GM18868 (cell line): ENCODE results near the gene SCYL3.
"Not testable (repeated sequence)": the region's sequence is repeated elsewhere in the genome, so short reads cannot be mapped to it uniquely, and the experiment has no call there.

ENCODE experiments used
- ATAC-seq: cut with Tn5 transposase; IDR thresholded peaks from one replicate; pipeline ENCODE4 v1.9.1; 2021; ENCODE audit warnings: mild to moderate bottlenecking, moderate library complexity; ENCODE audit not compliant: unreplicated experiment

The SCYL3 gene

DNA sequence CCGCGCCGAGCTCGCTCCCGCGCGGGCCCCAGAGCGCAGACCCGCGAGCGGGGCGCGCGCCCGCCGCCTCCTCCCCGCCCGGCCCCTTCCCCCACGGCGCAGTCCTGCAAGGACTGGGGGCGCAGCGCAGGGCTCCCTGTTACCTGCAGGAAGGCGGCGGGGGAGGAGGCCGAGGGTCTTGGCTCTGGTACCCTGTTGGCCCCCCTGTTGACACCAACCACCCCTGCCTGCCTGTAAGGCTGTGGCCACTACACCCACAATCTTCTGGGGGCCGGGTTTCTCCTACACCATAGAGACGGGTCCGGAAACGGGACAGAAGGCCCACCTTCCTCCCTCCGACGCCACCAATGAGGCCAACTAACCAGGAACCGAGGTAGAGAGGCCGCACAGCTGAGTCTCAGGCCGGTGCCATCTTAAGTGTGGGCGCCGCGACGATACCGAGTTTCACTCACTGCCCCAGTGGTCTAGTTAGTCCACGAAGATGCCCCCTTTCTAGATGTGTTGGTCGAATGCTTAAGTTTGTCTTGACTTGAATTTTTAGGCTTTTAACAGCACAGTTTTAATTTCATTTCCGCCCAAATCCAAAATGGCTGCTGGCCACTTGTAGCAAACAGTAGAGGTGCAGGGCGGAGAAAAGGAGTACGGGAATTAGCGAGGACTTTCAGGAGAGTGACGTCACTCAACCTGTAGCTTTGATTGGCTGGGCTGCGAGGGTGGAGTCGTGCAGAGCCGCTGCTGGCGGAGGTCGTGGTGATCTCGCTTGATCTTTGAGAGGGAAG is at the start of gene SCYL3:
SCYL3 (minus strand) TSS at position 252 of the 779 bp plus-strand sequence. CDS start 5,056 bp downstream, outside the sequence.
- peak; percentile 80 for ATAC-seq

DNA sequence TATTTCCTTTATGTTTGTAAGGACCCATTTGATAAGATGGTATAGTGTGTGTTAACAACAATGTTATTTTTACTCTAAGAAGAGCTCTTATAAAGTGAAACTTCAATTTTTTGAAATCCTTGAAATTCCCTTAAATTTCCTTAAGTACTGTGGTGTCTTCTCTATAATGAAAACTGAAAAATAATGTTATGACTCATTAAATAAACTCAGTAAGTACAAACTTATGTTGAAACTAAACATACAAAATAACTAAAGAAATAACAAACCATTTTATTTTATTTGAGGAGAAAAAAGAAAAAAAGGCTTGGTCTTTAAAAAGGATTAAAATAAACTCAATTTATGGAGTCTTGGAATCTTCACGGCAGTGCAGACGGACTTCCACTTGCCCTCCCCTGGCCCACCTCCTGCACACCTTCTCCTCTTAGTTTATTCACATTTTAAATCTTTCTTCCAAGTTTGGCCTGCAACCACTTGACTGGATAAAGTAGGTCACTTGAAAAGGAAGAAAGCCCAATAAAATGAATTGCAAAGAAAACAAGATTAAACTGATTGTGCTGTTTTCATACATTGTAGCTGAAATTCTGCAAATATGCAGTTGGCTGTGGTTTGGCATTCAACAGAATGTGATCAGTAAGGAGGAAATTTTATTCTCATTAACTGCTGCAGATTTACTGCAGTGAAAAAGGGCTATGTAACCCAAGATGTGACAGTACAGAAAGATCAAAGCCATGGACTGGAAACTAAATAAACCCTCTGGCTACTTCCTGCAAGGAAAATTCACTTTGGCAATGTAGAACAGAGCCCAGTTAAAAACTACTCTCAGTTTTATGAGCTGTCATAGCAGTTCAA is 48.5 kb upstream of the SCYL3 start:
- ATAC-seq, result no peak

- no peak for ATAC-seq
Measured at GRCh38 chr1:169933984-169934725, 40.5 kb upstream of the SCYL3 start.

DNA sequence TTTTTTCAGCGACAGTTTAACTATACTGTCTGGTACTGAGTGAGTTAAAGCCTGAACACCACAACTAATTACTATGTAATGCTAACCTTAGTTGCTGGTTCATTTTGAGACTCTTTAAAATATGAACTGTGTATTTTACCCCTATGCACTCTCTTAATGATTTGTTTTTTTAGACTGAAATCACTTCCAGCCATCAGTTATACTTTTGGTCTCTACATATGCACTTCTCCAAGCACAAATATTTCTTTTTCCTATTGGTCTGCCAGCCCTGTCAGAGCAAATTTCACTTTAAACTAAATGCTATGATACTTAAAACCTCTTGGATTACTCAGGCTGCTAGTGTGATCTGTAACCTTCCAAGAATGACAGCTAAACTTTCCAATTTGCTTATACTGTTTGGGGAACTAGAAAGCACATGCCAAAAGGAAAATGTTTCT is 38.1 kb upstream of the SCYL3 start:
- ATAC-seq, result no peak

DNA sequence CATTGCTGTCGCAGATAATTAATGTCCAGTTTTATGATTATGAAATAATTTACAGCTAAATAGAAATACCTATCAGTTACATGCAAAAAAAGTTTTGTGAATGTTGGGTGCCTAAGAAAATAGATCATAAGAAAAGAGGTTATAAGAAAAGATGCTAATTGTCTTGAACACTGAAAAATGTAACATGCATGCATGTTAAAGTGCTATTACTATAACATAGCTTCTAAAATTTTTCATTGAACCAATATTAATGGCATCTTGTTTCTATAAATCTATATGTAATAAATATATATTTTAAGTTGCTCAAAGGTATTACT is 35.5 kb upstream of the SCYL3 start:
- ATAC-seq, result no peak

DNA sequence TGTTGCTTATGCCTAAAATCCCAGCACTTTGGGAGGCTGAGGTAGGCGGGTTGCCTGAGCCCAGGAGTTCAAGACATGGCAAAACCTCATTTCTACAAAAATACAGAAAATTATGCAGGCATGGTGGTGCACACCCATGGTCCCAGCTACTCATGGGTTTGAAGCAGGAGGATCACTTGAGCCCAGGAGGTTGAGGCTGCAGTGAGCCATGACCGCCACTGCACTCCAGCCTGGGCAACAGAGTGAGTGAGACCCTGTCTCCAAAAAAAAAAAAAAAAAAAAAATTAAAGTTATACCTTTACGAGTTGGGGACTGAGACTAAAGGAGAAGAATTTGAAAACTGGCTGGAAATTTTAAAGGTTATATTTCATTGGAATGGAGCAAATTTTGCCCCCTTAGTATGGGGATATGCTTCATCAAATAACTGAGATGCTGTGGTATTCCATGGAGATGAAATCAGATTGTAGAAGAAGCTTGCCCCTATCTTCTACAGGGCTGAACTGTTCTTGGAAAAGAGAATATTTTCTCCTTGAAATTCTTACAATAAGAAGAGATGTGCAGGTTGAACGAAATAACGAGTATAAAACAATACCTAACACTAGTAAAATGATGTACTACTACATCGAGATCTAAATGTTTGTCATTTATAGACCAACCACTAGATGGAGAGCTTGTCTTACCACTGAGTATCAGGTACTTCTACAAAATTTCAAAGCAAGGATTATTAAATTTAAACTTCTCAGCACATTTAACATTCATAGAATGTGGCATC is 34.9 kb upstream of the SCYL3 start:
- peak; percentile 49 for ATAC-seq

GRCh38 chr1:169925505-169926482 is 32.1 kb upstream of the SCYL3 start:
- ATAC-seq, result peak; percentile 95

DNA sequence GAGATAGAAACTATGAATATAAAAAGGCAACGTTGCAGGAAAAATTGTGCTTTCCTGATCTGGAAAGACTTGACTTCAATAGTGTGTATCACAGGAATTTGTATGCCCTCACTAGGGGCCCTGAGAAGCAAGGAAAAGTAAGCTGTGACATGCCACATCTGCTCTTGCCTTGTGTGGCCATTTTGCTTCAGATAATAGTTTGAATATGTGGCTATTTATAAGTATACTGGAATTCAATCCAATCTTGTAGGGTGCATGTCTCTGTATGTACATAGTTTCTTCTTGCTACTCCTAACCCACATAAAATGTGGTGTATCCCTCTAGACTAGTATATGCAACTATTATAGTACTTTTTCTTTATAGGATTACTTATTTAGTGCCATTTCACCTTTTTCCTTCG is 31.1 kb upstream of the SCYL3 start:
- no peak for ATAC-seq

GRCh38 chr1:169924063-169924462 is 30.4 kb upstream of the SCYL3 start:
- no peak for ATAC-seq

GRCh38 chr1:169921080-169921479 is 27.4 kb upstream of the SCYL3 start:
- ATAC-seq, result no peak

DNA sequence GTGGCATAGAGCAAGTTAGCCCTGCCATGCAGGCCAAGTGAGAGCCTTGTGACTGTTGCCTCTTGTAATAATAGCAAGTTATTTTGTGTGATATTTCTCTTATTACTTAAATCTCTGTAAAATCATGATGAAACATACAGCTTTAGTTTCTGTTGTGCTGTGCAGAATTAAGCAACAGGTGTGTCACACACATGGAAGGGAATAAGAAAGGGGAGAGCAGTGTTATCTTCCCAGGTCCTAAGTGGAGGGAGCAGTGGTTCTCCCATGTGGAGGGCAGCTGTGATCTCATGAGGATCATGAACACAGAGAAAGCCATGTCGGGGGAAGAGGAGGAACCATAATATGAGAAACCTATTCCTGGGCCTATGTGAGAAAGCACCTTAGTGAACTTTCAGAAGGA is 25.2 kb upstream of the SCYL3 start:
- no peak for ATAC-seq

GRCh38 chr1:169918220-169918619 is 24.5 kb upstream of the SCYL3 start:
- not testable (repeated sequence) for ATAC-seq

- ATAC-seq, result no peak
Measured at GRCh38 chr1:169915150-169915549, 21.5 kb upstream of the SCYL3 start.

DNA sequence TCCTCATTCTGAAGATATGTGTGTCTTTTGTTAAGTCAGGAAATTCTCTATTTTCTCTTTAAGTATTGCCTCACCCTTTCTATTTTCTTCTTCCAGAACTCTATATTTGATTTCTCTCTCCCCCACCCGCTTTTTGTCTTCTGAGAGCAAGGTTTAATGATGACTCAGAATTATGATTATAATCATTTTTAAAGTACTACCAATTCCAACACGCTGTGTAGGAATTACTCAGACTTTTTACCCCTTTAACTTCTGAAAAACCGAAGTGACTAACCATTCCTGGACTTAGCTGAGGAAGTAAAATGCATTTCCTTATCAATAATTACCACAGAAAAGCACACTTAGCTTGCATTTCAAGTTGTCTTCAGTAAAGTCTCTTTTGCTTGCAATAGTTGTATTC is 20.8 kb upstream of the SCYL3 start:
- ATAC-seq, result no peak

- ATAC-seq, result no peak
Measured at GRCh38 chr1:169909499-169909898, 15.8 kb upstream of the SCYL3 start.

DNA sequence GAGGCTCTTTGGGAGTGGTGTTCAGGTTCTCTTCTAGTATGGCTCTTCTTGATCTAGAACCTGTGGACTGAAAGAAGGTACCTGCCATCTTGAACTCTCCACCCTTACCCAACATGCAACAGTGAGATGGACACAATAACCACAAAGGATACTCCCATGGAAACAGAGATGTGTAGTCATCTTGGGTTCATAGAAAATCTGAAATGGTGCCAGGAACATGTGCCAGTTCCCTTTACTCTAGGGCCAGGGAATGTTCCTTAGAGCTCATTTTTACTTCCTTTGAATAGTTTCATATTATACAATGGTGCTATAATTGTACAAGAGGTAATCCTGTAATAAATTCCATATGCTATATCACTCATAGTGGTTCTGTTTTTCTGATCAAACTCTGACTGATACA is 13.2 kb upstream of the SCYL3 start:
- ATAC-seq, result no peak

- ATAC-seq, result peak; percentile 52
Measured at GRCh38 chr1:169904834-169905233, 11.1 kb upstream of the SCYL3 start.

DNA sequence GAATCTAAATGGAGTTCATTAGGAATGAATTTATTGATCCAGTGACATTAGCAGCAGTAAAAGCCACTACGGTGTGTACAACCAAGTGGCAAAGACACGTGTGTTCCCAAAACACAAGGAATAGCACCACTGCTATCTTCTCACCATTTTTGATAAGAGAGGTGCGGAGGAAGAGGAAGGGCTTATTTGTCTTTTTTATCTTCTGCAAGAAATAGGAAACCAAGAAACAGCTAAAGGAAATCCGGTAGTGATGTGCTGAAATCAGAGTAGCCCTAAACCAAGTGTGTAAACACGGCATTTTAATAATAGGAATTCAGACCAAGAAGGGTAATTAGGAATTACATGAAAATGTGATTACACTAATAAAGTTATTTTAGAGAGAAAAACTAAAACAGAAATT is 9.1 kb upstream of the SCYL3 start:
- no peak for ATAC-seq

DNA sequence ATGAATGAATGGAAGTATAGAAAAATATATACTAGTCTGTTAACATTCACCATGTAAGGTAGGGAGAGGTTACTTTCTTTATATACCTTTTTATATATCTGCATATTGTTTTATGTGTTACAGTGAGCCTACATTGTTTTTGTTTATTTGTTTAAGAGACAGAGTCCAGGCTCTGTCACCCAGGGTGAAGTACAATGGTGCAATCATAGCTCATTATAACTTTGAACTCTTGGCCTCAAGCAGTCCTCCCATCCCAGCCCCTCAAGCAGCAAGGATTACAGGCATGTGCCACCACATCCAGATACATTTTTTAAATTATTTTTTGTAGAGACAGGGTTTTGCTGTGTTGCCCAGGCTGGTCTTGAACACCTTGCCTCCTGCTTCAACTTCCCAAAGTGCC is 7.4 kb upstream of the SCYL3 start:
- no peak for ATAC-seq

GRCh38 chr1:169900571-169900970 is 6.9 kb upstream of the SCYL3 start:
- ATAC-seq, result no peak
